Keratinocyte (primary cell): ENCODE measurements around the gene EIF6. TPM values are rescaled to one million over a fixed set of nuclear protein-coding genes. Genes with fewer than 3 reads are reported as not detected.

ENCODE experiments used
- DNase-seq: peaks from one replicate; pipeline ENCODE4 v3.0.0-alpha.2; 2011; ENCODE audit warnings: low read depth, missing footprints, low spot score
- FAIRE-seq: peaks from 2 replicates; lab custom pipeline; 2011; peaks lifted over from hg19 to GRCh38; lab: Jason Lieb, UNC
- H2AFZ ChIP-seq: 2 replicates; pipeline ENCODE4 v1.6.0; 2012; ENCODE audit warnings: low read length, control low read depth, inconsistent platforms; ENCODE audit not compliant: control insufficient read depth
- H3K27ac ChIP-seq: 2 replicates; pipeline ENCODE4 v1.5.1; 2011; ENCODE audit warnings: low read length; ENCODE audit not compliant: control insufficient read depth, insufficient read depth
- H3K27me3 ChIP-seq: 3 replicates; pipeline ENCODE4 v1.6.0; 2011; ENCODE audit warnings: low read length; ENCODE audit not compliant: control insufficient read depth, insufficient read depth; ENCODE audit errors: extremely low read depth
- H3K36me3 ChIP-seq, 2 experiments: 2 replicates in 1 of 2; 3 replicates in 1 of 2; pipeline ENCODE4 v1.5.1; 2011; ENCODE audit warnings: low read length in 2 of 2, mild to moderate bottlenecking in 1 of 2; ENCODE audit not compliant: control insufficient read depth in 2 of 2, insufficient read depth in 2 of 2; ENCODE audit errors: extremely low read depth in 1 of 2
- H3K4me1 ChIP-seq: 3 replicates; pipeline ENCODE4 v1.5.1; 2011; ENCODE audit warnings: low read length; ENCODE audit not compliant: control insufficient read depth, insufficient read depth; ENCODE audit errors: extremely low read depth
- H3K4me2 ChIP-seq: 3 replicates; pipeline ENCODE4 v1.6.0; 2011; ENCODE audit warnings: low read depth, low read length; ENCODE audit not compliant: control insufficient read depth, insufficient read depth; ENCODE audit errors: extremely low read depth
- H3K4me3 ChIP-seq, 3 experiments: fragments of 200-600 bp in 1 of 3; sonication (generic) in 1 of 3; 2 replicates in 2 of 3; 3 replicates in 1 of 3; pipeline ENCODE4 v1.5.1; 2011 to 2016; ENCODE audit warnings: low read length in 3 of 3, mild to moderate bottlenecking in 3 of 3, control low read depth in 2 of 3, inconsistent platforms in 1 of 3, low read depth in 1 of 3, mixed read lengths in 1 of 3, mixed run types in 1 of 3, moderate library complexity in 1 of 3; ENCODE audit not compliant: control insufficient read depth in 2 of 3, insufficient read depth in 2 of 3; ENCODE audit errors: extremely low read depth in 1 of 3
- H3K79me2 ChIP-seq: 2 replicates; pipeline ENCODE4 v1.6.0; 2012; ENCODE audit warnings: low read length; ENCODE audit not compliant: control insufficient read depth, insufficient read depth
- H3K9ac ChIP-seq: 3 replicates; pipeline ENCODE4 v1.6.0; 2011; ENCODE audit warnings: low read length; ENCODE audit not compliant: control insufficient read depth, insufficient read depth; ENCODE audit errors: extremely low read depth
- H3K9me1 ChIP-seq: 3 replicates; pipeline ENCODE4 v1.6.0; 2011; ENCODE audit warnings: low read length; ENCODE audit not compliant: control insufficient read depth, insufficient read depth; ENCODE audit errors: extremely low read depth
- H3K9me3 ChIP-seq: 2 replicates; pipeline ENCODE4 v1.5.1; 2012; ENCODE audit warnings: low read depth, low read length; ENCODE audit not compliant: control insufficient read depth
- H4K20me1 ChIP-seq: 3 replicates; pipeline ENCODE4 v1.6.0; 2011; ENCODE audit warnings: low read length; ENCODE audit not compliant: control insufficient read depth, insufficient read depth; ENCODE audit errors: extremely low read depth
- EZH2 ChIP-seq: IDR thresholded peaks from one replicate; pipeline ENCODE4 v1.6.1; 2012; ENCODE audit warnings: inconsistent platforms, mild to moderate bottlenecking, low read length, moderate library complexity
- dilution Hi-C: fragments of 300-500 bp; cut with MboI; formaldehyde crosslinking; loops from one replicate; pipeline ENCODE4 v1.7.0; 2020; ENCODE audit warnings: low sequenced_read_pairs; ENCODE audit not compliant: extremely low pct_ligation_motif_present
- polyA plus RNA-seq, 5 experiments: library from polyadenylated mRNA; depleted of rRNA in 3 of 5; stranded (reverse) in 3 of 5; stranded (forward) in 1 of 5; unstranded in 1 of 5; fragments of >200 nt; gene quantifications; 1 replicate in 1 of 5; 2 replicates in 3 of 5; 3 replicates in 1 of 5; pipeline versions ENCODE4 v1.2.1 to v1.2.3, GENCODE V29; 2011 to 2012; ENCODE audit warnings: missing spikeins in 2 of 5, low read depth in 1 of 5, low replicate concordance in 1 of 5
- TF ChIP-seq, protein P1 (sequence below), 3 experiments: IDR thresholded peaks in 1 of 3; conservative IDR thresholded peaks in 1 of 3; optimal IDR thresholded peaks in 1 of 3; 2 replicates in 2 of 3; 3 replicates in 1 of 3; pipeline versions ENCODE3 to v1.5.1; 2011; ENCODE audit warnings: low read length in 3 of 3, mild to moderate bottlenecking in 3 of 3, moderate library complexity in 2 of 3, control low read depth in 1 of 3, inconsistent platforms in 1 of 3; ENCODE audit not compliant: insufficient read depth in 2 of 3; ENCODE audit errors: extremely low read depth in 1 of 3

The EIF6 gene
- polyA plus RNA-seq, 1 donor (not counting 4 experiments of a cell fraction or from before 2014, with no cell fraction given): 206 TPM

GRCh38 chr20:35269055-35269781, 15.4 kb downstream of the EIF6 start:
- dilution Hi-C loops: no loop called here
- Histone ChIP-seq H3K4me1 (no peaks in the 10 kb centered on the region), H3K36me3 (peaks cover 0 to 12% of the 10 kb centered on the region in 2 experiments), H3K9me3 (no peaks in the 10 kb centered on the region), H3K27me3 (no peaks in the 10 kb centered on the region), H3K9me1 (no peaks in the 10 kb centered on the region), H3K27ac (no peak overlapping the region), H3K4me2 (no peak overlapping the region), H2AFZ (no peak overlapping the region), H3K4me3 (no peak overlapping the region), H3K79me2 (no peaks in the 10 kb centered on the region), H3K9ac (no peak overlapping the region), H4K20me1 (no peaks in the 10 kb centered on the region)
- FAIRE-seq (peak; percentile 51), DNase-seq (no peak)
- no peak for TF ChIP-seq EZH2
- TF ChIP-seq, protein P1, sequence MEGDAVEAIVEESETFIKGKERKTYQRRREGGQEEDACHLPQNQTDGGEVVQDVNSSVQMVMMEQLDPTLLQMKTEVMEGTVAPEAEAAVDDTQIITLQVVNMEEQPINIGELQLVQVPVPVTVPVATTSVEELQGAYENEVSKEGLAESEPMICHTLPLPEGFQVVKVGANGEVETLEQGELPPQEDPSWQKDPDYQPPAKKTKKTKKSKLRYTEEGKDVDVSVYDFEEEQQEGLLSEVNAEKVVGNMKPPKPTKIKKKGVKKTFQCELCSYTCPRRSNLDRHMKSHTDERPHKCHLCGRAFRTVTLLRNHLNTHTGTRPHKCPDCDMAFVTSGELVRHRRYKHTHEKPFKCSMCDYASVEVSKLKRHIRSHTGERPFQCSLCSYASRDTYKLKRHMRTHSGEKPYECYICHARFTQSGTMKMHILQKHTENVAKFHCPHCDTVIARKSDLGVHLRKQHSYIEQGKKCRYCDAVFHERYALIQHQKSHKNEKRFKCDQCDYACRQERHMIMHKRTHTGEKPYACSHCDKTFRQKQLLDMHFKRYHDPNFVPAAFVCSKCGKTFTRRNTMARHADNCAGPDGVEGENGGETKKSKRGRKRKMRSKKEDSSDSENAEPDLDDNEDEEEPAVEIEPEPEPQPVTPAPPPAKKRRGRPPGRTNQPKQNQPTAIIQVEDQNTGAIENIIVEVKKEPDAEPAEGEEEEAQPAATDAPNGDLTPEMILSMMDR (optimal IDR thresholded peaks at IDR 0.05 in 1 of 3, IDR thresholded peaks at IDR 0.05 in 1 of 3, conservative IDR thresholded peaks at IDR 0.05 in 1 of 3; ENCODE audit: extremely low read depth in 1 of 3, insufficient read depth in 2 of 3, low read length in 3 of 3): peak; percentile 74 to 95 (median 90)

GRCh38 chr20:35267092-35267491, 17.5 kb downstream of the EIF6 start:
- Histone ChIP-seq H3K27ac (no peak overlapping the region), H3K79me2 (no peaks in the 10 kb centered on the region), H4K20me1 (no peaks in the 10 kb centered on the region), H3K4me2 (no peak overlapping the region), H3K27me3 (no peaks in the 10 kb centered on the region), H3K9ac (no peak overlapping the region), H3K9me3 (no peaks in the 10 kb centered on the region), H2AFZ (no peak overlapping the region), H3K36me3 (peaks cover 0 to 15% of the 10 kb centered on the region in 2 experiments), H3K4me1 (no peaks in the 10 kb centered on the region), H3K4me3 (no peak overlapping the region), H3K9me1 (no peaks in the 10 kb centered on the region)
- DNase-seq (no peak), FAIRE-seq (no peak)
- no peak for TF ChIP-seq EZH2
- TF ChIP-seq, protein P1 (optimal IDR thresholded peaks at IDR 0.05 in 1 of 3, IDR thresholded peaks at IDR 0.05 in 1 of 3, conservative IDR thresholded peaks at IDR 0.05 in 1 of 3; ENCODE audit: extremely low read depth in 1 of 3, insufficient read depth in 2 of 3, low read length in 3 of 3): no peak
- dilution Hi-C loops: no loop called here
